ENCODE data around the gene TLR9. TPM values are rescaled to one million over a fixed set of nuclear protein-coding genes. Genes with fewer than 3 reads are reported as not detected.
A peak's percentile ranks its signal among the peaks of the same experiment; 100 is the strongest.

Gene TLR9
- total and polyA plus RNA-seq, 12 donors = 0.06 to 0.46 (median 0.28) TPM; not detected in 3

DNA sequence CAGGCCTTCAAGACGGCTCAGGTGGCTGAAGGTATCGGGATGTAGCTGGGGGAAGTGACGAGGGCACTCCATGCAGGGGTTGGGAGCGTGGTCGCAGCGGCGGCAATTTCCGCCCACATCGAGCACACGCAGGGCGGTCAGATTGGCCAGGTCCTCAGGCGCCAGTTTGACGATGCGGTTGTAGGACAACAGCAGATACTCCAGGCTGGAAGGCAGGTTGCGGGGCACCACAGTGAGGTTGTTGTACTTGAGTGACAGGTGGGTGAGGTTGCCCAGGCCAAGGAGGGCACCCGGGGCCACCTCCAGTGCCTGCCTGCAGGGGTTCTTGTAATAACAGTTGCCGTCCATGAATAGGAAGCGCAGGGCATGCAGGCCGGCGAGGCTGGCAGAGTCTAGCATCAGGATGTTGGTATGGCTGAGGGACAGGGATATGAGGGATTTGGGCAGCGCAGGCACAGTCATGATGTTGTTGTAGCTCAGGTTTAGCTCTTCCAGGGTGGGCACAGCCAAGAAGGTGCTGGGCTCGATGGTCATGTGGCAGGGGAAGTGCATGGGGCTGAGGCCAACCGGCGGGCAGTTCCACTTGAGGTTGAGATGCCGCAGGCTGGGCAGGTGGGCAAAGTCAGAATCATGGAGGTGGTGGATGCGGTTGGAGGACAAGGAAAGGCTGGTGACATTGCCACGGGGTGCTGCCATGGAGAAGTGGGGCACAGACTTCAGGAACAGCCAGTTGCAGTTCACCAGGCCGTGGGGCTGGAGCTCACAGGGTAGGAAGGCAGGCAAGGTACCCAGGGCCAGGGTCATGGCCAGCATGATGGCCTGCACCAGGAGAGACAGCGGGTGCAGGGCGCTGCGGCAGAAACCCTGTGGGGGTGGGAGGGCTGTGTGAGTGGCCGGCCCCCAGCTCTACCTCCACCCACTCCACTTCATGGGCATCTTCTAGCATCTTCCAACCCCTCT, 1.7 kb downstream of the TLR9 start:
- H3K4me1 ChIP-seq = peaks cover 6 to 45% (median 30%) of the 10 kb centered on the region in 9 donors
- peaks cover 0 to 20% (median 11%) of the 10 kb centered on the region in 9 donors for H3K36me3 ChIP-seq
- H3K9me3 ChIP-seq = no peaks in the 10 kb centered on the region
- H3K4me3 ChIP-seq = no peak overlapping the region
- 95% methylated on average over 32 of the region's 32 CpGs for WGBS, 2 donors
- no peaks in the 10 kb centered on the region for H3K27me3 ChIP-seq
- peak in 1 of 2 donors; percentile 3 for DNase-seq
- no peak for TF ChIP-seq CTCF (IDR thresholded peaks at IDR 0.05)
- intact Hi-C loops (cut with DNase I) = loop anchor here in 6 of 10 donors (5.0 kb wide), 2 partner anchors 114 to 119 kb away; no protein-coding TSS in a partner anchor
- H3K27ac ChIP-seq = no peak overlapping the region
- ATAC-seq = no peak

- intact Hi-C loops (cut with DNase I) = loop anchor here in 6 of 10 donors (5.0 kb wide), 2 partner anchors 115 to 120 kb away; no protein-coding TSS in a partner anchor
- Histone ChIP-seq H3K27ac (no peak overlapping the region), H3K36me3 (peaks cover 0 to 8% (median 0%) of the 10 kb centered on the region in 9 donors), H3K4me3 (peak overlapping the region in 1 of 10 donors; percentile 9), H3K9me3 (no peaks in the 10 kb centered on the region), H3K4me1 (peaks cover 10 to 56% (median 42%) of the 10 kb centered on the region in 9 donors), H3K27me3 (no peaks in the 10 kb centered on the region)
- DNase-seq (peak in 1 of 2 donors; percentile 3), ATAC-seq (no peak)
- no peak for TF ChIP-seq CTCF (IDR thresholded peaks at IDR 0.05)
- WGBS, 2 donors = 90 to 93% methylated on average over 41 of the region's 41 CpGs
Measured at GRCh38 chr3:52222319-52223221, 2.9 kb downstream of the TLR9 start.

GRCh38 chr3:52221563-52222318, 3.7 kb downstream of the TLR9 start:
- intact Hi-C loops (cut with DNase I) = loop anchor here in 7 of 10 donors (2.0 to 5.0 kb wide), 3 partner anchors 116 to 121 kb away; no protein-coding TSS in a partner anchor
- no peak for ATAC-seq

More at GRCh38 chr3:52221563-52222318, 3.7 kb downstream of the TLR9 start:
- Histone ChIP-seq H3K27ac (no peak overlapping the region), H3K4me1 (peaks cover 11 to 65% (median 50%) of the 10 kb centered on the region in 9 donors), H3K9me3 (no peaks in the 10 kb centered on the region), H3K36me3 (no peaks in the 10 kb centered on the region), H3K27me3 (no peaks in the 10 kb centered on the region), H3K4me3 (peak overlapping the region in 1 of 10 donors; percentile 9)
- no peak for TF ChIP-seq CTCF (IDR thresholded peaks at IDR 0.05)
- peak in 1 of 2 donors; percentile 18 for DNase-seq
- 80 to 88% methylated on average over 34 of the region's 34 CpGs for WGBS, 2 donors
